Hematopoietic multipotent progenitor cell treated with erythropoietin and hydrocortisone succinate and interleukin-3 and kit ligand, for 8 days (in vitro differentiated cells): ENCODE data around the gene MRM3.
"Not testable (repeated sequence)": the region's sequence is repeated elsewhere in the genome, so short reads cannot be mapped to it uniquely, and the experiment has no call there.

ENCODE experiments used
- DNase-seq: peaks from one replicate; pipeline ENCODE4 v3.0.0-alpha.2; 2015

The MRM3 gene

GRCh38 chr17:828761-829160 lies 46.6 kb downstream of the MRM3 start:
- DNase-seq: no peak

- not testable (repeated sequence) for DNase-seq
Measured at GRCh38 chr17:829614-830013, 47.5 kb downstream of the MRM3 start.

- no peak for DNase-seq
Measured at GRCh38 chr17:830381-830780, 48.2 kb downstream of the MRM3 start.

- no peak for DNase-seq
Measured at GRCh38 chr17:830950-831349, 48.8 kb downstream of the MRM3 start.

- DNase-seq: no peak
Measured at GRCh38 chr17:834136-834535, 52.0 kb downstream of the MRM3 start.

GRCh38 chr17:835263-835662 lies 53.1 kb downstream of the MRM3 start:
- no peak for DNase-seq

GRCh38 chr17:835721-836120 lies 53.6 kb downstream of the MRM3 start:
- not testable (repeated sequence) for DNase-seq

GRCh38 chr17:836151-836550 lies 54.0 kb downstream of the MRM3 start:
- no peak for DNase-seq

- no peak for DNase-seq
Measured at GRCh38 chr17:838486-838885, 56.3 kb downstream of the MRM3 start.

GRCh38 chr17:841313-841712 lies 59.2 kb downstream of the MRM3 start:
- no peak for DNase-seq
